Neuronal stem cell (in vitro differentiated cells): ENCODE data around the gene DPYSL3.

Source experiments
- DNase-seq: peaks from one replicate; pipeline ENCODE4 v3.0.0-alpha.2; 2013; ENCODE audit warnings: low spot score
- H2AFZ ChIP-seq: one replicate; pipeline ENCODE4 v1.6.1; 2013; ENCODE audit warnings: mild to moderate bottlenecking, low read length, inconsistent platforms
- H2AK5ac ChIP-seq: 2 replicates; pipeline ENCODE4 v1.6.1; 2013; ENCODE audit warnings: low read depth, mild to moderate bottlenecking, inconsistent platforms, low read length, moderate library complexity, mixed read lengths
- H2BK120ac ChIP-seq: 2 replicates; pipeline ENCODE4 v1.6.1; 2013; ENCODE audit warnings: low read depth, mild to moderate bottlenecking, inconsistent platforms, low read length, moderate library complexity, mixed read lengths
- H2BK12ac ChIP-seq: one replicate; pipeline ENCODE4 v1.6.1; 2013; ENCODE audit warnings: low read length, inconsistent platforms
- H2BK15ac ChIP-seq: 2 replicates; pipeline ENCODE4 v1.6.1; 2013; ENCODE audit warnings: mild to moderate bottlenecking, low read length, inconsistent platforms, mixed read lengths
- H2BK5ac ChIP-seq: one replicate; pipeline ENCODE4 v1.6.1; 2013; ENCODE audit warnings: inconsistent platforms, mild to moderate bottlenecking, low read length, moderate library complexity
- H3K14ac ChIP-seq: one replicate; pipeline ENCODE4 v1.6.1; 2013; ENCODE audit warnings: low read length, inconsistent platforms
- H3K18ac ChIP-seq: 2 replicates; pipeline ENCODE4 v1.6.1; 2013; ENCODE audit warnings: low read length, inconsistent platforms
- H3K23ac ChIP-seq: 2 replicates; pipeline ENCODE4 v1.6.1; 2013; ENCODE audit warnings: low read depth, mild to moderate bottlenecking, mixed read lengths, low read length, inconsistent platforms; ENCODE audit not compliant: poor library complexity
- H3K27ac ChIP-seq: replicated peaks from 3 replicates; pipeline ENCODE4 v1.5.1; 2013; ENCODE audit warnings: low read length, inconsistent platforms
- H3K27me3 ChIP-seq, 3 experiments: 2 replicates each; pipeline ENCODE4 v1.6.1; 2013; ENCODE audit warnings: low read length in 3 of 3, mild to moderate bottlenecking in 2 of 3, inconsistent platforms in 1 of 3, low read depth in 1 of 3, mixed read lengths in 1 of 3, moderate library complexity in 1 of 3; ENCODE audit not compliant: control insufficient read depth in 3 of 3, insufficient read depth in 3 of 3
- H3K36me3 ChIP-seq, 2 donors: replicated peaks in 1 of 2; 2 replicates each; pipeline ENCODE4 v1.6.1; 2013; ENCODE audit warnings: low read length in 2 of 2; ENCODE audit not compliant: control insufficient read depth in 2 of 2, insufficient read depth in 2 of 2
- H3K4ac ChIP-seq: 2 replicates; pipeline ENCODE4 v1.6.1; 2013; ENCODE audit warnings: inconsistent platforms, mild to moderate bottlenecking, low read length, moderate library complexity
- H3K4me1 ChIP-seq, 2 donors: 1 replicate in 1 of 2; 2 replicates in 1 of 2; pipeline ENCODE4 v1.6.1; 2013; ENCODE audit warnings: low read length in 2 of 2, low read depth in 1 of 2; ENCODE audit not compliant: control insufficient read depth in 2 of 2, insufficient read depth in 1 of 2
- H3K4me2 ChIP-seq: one replicate; pipeline ENCODE4 v1.6.1; 2013; ENCODE audit warnings: mild to moderate bottlenecking, low read length, inconsistent platforms; ENCODE audit not compliant: insufficient read depth, poor library complexity, severe bottlenecking
- H3K4me3 ChIP-seq, 2 donors: 2 replicates each; pipeline ENCODE4 v1.5.1; 2013; ENCODE audit warnings: low read length in 2 of 2, mild to moderate bottlenecking in 2 of 2, inconsistent platforms in 1 of 2, moderate library complexity in 1 of 2
- H3K79me1 ChIP-seq: one replicate; pipeline ENCODE4 v1.6.1; 2013; ENCODE audit warnings: low read depth, mild to moderate bottlenecking, inconsistent platforms, low read length, moderate library complexity
- H3K9ac ChIP-seq: one replicate; pipeline ENCODE4 v1.6.1; 2013; ENCODE audit warnings: mild to moderate bottlenecking, low read depth, low read length, inconsistent platforms; ENCODE audit not compliant: poor library complexity
- H3K9me3 ChIP-seq, 2 donors: replicated peaks in 1 of 2; 2 replicates each; pipeline versions ENCODE3 to v1.6.1; 2013; ENCODE audit warnings: low read length in 2 of 2, mild to moderate bottlenecking in 2 of 2, inconsistent platforms in 1 of 2, low read depth in 1 of 2, mixed read lengths in 1 of 2, moderate library complexity in 1 of 2; ENCODE audit not compliant: control insufficient read depth in 2 of 2, insufficient read depth in 1 of 2
- H4K8ac ChIP-seq: one replicate; pipeline ENCODE4 v1.6.1; 2013; ENCODE audit warnings: low read depth, mild to moderate bottlenecking, inconsistent platforms, low read length, moderate library complexity
- H4K91ac ChIP-seq: one replicate; pipeline ENCODE4 v1.6.1; 2013; ENCODE audit warnings: low read length, low read depth, mild to moderate bottlenecking, inconsistent platforms; ENCODE audit not compliant: poor library complexity
- WGBS, 2 donors: extraction: QIAGEN DNeasy Blood & Tissue Kit; methylation state at CpG; one replicate each; pipeline ENCODE4 v1.1.7; 2013; ENCODE audit warnings: missing lambda C conversion rate in 2 of 2, mixed read lengths in 1 of 2; ENCODE audit not compliant: insufficient read length in 2 of 2, insufficient replicate concordance in 1 of 2; ENCODE audit errors: extremely low coverage in 2 of 2; 5-methylcytosine and 5-hydroxymethylcytosine counted together

DPYSL3 gene

GRCh38 chr5:147460380-147460779 lies 49.5 kb downstream of the DPYSL3 start:
- Histone ChIP-seq H4K91ac (no peak overlapping the region), H3K23ac (no peak overlapping the region), H3K4me1 (peaks cover 6 to 9% of the 10 kb centered on the region in 2 donors), H2AFZ (no peak overlapping the region), H3K9me3 (peaks cover 2 to 15% of the 10 kb centered on the region in 2 donors), H2BK5ac (no peak overlapping the region), H2BK12ac (no peak overlapping the region), H3K36me3 (peaks cover 0 to 23% of the 10 kb centered on the region in 2 donors), H2BK15ac (no peak overlapping the region), H3K4me2 (no peak overlapping the region), H3K4me3 (no peak overlapping the region), H3K79me1 (no peaks in the 10 kb centered on the region), H2AK5ac (no peak overlapping the region), H3K18ac (no peak overlapping the region), H2BK120ac (no peak overlapping the region), H3K9ac (no peak overlapping the region), H3K27ac (no peak overlapping the region), H3K4ac (no peak overlapping the region), H4K8ac (no peak overlapping the region), H3K14ac (no peak overlapping the region), H3K27me3 (no peaks in the 10 kb centered on the region)
- WGBS, 2 donors = no CpG with 5 or more reads among the region's 2 CpGs
- no peak for DNase-seq

GRCh38 chr5:147458581-147458980 lies 51.3 kb downstream of the DPYSL3 start:
- Histone ChIP-seq H3K79me1 (no peaks in the 10 kb centered on the region), H3K9ac (no peak overlapping the region), H3K27ac (no peak overlapping the region), H3K4me3 (no peak overlapping the region), H3K4me2 (no peak overlapping the region), H3K4me1 (peaks cover 9 to 21% of the 10 kb centered on the region in 2 donors), H2BK12ac (no peak overlapping the region), H3K23ac (no peak overlapping the region), H3K18ac (no peak overlapping the region), H3K14ac (no peak overlapping the region), H2BK120ac (no peak overlapping the region), H2AK5ac (no peak overlapping the region), H3K4ac (no peak overlapping the region), H3K36me3 (peaks cover 0 to 9% of the 10 kb centered on the region in 2 donors), H3K9me3 (peaks cover 0 to 15% of the 10 kb centered on the region in 2 donors), H2BK15ac (no peak overlapping the region), H3K27me3 (no peaks in the 10 kb centered on the region), H2AFZ (no peak overlapping the region), H2BK5ac (no peak overlapping the region), H4K91ac (no peak overlapping the region), H4K8ac (no peak overlapping the region)
- WGBS, 2 donors = no CpG with 5 or more reads among the region's 3 CpGs
- DNase-seq = no peak

- no peaks in the 10 kb centered on the region for H3K27me3 ChIP-seq
- peak overlapping the region; percentile 73 for H3K27ac ChIP-seq
- no peak overlapping the region for H4K91ac ChIP-seq
- H3K14ac ChIP-seq = no peak overlapping the region
- H3K4me3 ChIP-seq = no peak overlapping the region
- peaks cover 0 to 7% of the 10 kb centered on the region in 2 donors for H3K9me3 ChIP-seq
- no peak overlapping the region for H3K23ac ChIP-seq
- peaks cover 12 to 34% of the 10 kb centered on the region in 2 donors for H3K4me1 ChIP-seq
- H3K4me2 ChIP-seq = peak overlapping the region; percentile 35
- H3K36me3 ChIP-seq = peaks cover 0 to 6% of the 10 kb centered on the region in 2 donors
- no peak overlapping the region for H2BK15ac ChIP-seq
- H2AFZ ChIP-seq = no peak overlapping the region
- WGBS, 2 donors = no CpG with 5 or more reads among the region's 1 CpG
- no peak for DNase-seq
- no peak overlapping the region for H2BK120ac ChIP-seq
- no peak overlapping the region for H3K18ac ChIP-seq
- H3K9ac ChIP-seq = no peak overlapping the region
- H2AK5ac ChIP-seq = no peak overlapping the region
- H4K8ac ChIP-seq = no peak overlapping the region
- H3K79me1 ChIP-seq = peaks cover 5% of the 10 kb centered on the region
- no peak overlapping the region for H2BK12ac ChIP-seq
- no peak overlapping the region for H2BK5ac ChIP-seq
- no peak overlapping the region for H3K4ac ChIP-seq
Measured at GRCh38 chr5:147455822-147456450, 53.9 kb downstream of the DPYSL3 start.

- Histone ChIP-seq H4K91ac (no peak overlapping the region), H2BK15ac (no peak overlapping the region), H3K4me3 (no peak overlapping the region), H3K18ac (no peak overlapping the region), H3K4me2 (no peak overlapping the region), H3K4ac (no peak overlapping the region), H3K9ac (no peak overlapping the region), H2AFZ (peak overlapping the region; percentile 15), H2BK5ac (no peak overlapping the region), H2AK5ac (no peak overlapping the region), H3K79me1 (peaks cover 5% of the 10 kb centered on the region), H2BK120ac (no peak overlapping the region), H2BK12ac (no peak overlapping the region), H4K8ac (no peak overlapping the region), H3K23ac (no peak overlapping the region), H3K27me3 (no peaks in the 10 kb centered on the region), H3K4me1 (peaks cover 13 to 34% of the 10 kb centered on the region in 2 donors), H3K14ac (no peak overlapping the region), H3K36me3 (peaks cover 0 to 10% of the 10 kb centered on the region in 2 donors), H3K27ac (peak overlapping the region; percentile 24), H3K9me3 (no peaks in the 10 kb centered on the region)
- no CpG with 5 or more reads among the region's 10 CpGs for WGBS, 2 donors
- no peak for DNase-seq
Measured at GRCh38 chr5:147454996-147455677, 54.7 kb downstream of the DPYSL3 start.
